Right lung (tissue), 5 donors: ENCODE data around the gene SMAD5. TPM values are rescaled to one million over a fixed set of nuclear protein-coding genes. Genes with fewer than 3 reads are reported as not detected.

Source experiments
- DNase-seq, 2 donors: peaks; one replicate each; pipeline ENCODE4 v3.0.0-alpha.2; 2013
- polyA plus RNA-seq, 5 donors: library from polyadenylated mRNA; unstranded; fragments of 120-200 nt; gene quantifications; one replicate each; pipeline versions ENCODE4 v1.2.1 to v1.2.3, GENCODE V29; 2013; ENCODE audit warnings: inconsistent platforms in 1 of 5, low replicate concordance in 1 of 5; ENCODE audit not compliant: insufficient read length in 5 of 5, insufficient read depth in 1 of 5

The SMAD5 gene
- polyA plus RNA-seq, 5 donors = 50.9 to 84.8 (median 73.4) TPM

DNA sequence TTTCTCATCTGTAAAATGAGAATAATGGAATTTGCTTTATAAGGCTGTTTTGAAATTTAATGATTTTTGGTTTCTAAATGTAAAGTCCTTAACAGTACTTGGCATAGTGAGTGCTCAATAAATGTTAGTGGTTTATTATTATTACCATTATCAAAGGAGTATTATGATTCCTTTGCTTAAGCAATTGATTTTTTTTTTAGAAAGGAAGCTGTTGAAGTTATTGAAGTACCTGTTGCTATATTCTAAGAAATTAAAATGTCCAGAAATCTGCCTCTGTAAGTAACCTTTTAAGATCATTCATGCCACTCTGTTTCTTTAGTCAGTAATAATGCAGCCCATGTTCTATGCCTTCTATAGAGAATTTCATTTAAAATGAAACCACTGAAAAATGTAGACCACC is 15.0 kb downstream of the SMAD5 start:
- DNase-seq = no peak

DNA sequence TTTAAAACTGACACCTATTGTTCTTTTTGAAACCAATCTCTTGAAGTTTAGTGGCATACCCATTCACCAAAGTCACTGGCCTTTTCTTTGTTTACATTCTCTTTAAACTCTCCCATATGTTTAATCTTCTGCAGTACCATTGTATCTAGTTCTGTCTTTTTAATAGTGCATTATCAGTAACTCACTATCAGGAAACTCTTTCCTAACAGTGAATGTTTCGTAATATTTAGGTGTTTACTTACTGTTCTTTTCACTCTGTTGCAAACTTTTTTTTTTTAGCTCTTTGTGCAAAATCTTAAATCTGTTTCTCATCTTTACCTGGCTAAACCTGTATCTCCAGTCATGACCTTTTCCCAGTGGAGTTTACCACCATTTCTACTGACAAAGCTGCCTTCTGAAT is 17.2 kb downstream of the SMAD5 start:
- no peak for DNase-seq

DNA sequence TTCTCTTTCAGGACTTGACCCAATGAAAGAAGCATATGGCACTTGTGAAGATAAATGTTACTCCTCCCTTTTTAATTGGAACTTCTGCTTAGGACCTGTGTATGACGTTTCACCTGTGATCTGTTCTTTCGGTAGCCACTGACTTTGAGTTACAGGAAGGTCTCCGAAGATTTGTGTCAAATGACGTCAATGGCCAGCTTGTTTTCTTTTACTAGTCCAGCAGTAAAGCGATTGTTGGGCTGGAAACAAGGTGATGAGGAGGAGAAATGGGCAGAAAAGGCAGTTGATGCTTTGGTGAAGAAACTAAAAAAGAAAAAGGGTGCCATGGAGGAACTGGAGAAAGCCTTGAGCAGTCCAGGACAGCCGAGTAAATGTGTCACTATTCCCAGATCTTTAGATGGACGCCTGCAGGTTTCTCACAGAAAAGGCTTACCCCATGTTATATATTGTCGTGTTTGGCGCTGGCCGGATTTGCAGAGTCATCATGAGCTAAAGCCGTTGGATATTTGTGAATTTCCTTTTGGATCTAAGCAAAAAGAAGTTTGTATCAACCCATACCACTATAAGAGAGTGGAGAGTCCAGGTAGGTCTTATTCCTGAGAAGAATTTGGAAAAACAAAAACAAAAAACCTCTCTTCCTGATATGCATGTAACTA is 21.1 kb downstream of the SMAD5 start:
- DNase-seq = no peak

DNA sequence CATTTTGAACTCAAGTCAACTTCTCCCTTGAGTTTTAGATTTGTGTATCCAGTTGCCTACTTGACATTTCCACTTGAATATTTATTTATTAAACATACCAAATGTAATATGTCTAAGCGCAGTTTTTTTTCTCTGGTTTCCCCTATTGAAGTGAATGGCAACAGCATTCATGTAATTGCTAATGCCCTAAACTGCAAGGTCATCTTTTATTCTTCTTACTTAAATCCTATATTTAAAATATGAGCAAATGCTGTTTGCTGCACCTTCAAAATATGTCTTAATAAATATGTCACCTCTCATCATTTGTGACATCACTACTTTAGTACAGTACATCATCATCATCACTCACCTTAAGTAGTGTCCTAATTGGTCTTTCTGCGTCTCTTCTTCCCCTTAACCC is 22.4 kb downstream of the SMAD5 start:
- no peak for DNase-seq

DNA sequence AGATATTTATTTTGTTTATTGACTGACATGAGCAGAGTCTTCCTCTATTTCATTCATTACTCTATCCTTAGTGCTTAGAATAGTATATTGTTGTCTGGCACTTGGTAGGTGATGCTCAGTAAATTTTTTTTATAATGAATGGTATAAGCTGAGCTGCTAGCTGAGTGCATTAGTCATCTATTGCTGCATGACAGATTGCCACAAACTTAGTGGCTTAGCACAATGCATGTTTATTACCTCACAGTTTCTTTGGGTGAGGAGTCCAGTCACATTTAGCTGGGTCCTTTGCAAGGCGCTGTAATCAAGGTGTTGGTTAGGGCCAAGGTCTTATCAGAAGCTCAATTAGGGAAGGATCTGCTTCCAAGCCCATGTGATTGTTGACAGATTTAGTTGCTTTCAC is 23.1 kb downstream of the SMAD5 start:
- DNase-seq = no peak

DNA sequence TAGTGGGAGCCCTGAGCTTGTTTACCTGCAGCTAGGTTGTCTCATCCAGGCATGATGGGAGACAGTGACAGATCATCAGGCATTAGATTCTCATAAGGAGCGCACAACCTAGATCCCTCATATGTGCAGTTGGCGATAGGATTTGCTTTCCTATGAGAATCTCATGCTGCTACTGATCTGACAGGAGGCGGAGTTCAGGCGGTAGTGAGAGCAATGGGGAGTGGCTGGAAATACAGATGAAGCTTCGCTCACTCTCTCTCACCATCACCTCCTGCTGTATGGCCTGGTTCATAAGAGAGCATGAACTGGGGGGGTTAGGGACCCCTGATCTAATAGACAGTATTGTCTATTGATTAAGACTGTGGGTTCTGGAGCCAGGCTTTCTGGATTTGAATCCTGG is 24.9 kb downstream of the SMAD5 start:
- no peak for DNase-seq

DNA sequence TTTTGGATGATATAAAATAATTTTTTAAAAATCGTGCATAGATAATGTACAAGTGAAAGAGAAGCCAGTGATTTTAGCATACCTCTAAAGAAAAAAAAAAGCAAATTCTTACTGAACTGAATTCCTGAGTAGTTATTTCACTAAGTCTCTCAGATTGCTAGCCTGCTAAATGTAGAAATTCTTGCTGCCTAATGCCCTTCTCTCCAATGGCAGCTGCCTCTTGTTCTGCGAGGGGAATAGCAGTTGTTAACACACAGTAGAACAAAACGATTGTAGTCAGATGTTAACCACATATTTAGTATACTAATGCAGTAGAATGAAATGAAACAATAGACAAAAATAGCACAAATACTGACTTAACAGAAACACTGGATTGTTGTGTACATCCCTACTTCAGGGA is 26.8 kb downstream of the SMAD5 start:
- DNase-seq = no peak

DNA sequence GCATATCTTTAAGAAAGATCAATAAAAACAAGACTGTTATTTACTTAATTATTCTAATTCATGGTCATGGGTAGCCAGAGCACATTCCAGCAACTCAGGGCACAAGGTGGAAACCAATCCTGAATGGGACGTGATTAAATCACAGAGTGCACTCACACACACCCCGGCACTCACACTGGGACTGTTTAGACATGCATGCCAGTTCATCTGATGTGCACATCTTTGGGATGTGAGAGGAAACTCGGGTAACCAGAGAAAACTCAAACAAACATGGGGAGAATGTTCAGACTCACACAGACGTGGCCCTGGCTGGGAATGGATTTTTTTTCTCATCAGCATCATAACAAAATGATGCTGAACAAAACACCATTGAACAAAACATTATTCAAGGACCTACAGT is 29.4 kb downstream of the SMAD5 start:
- DNase-seq = no peak

DNA sequence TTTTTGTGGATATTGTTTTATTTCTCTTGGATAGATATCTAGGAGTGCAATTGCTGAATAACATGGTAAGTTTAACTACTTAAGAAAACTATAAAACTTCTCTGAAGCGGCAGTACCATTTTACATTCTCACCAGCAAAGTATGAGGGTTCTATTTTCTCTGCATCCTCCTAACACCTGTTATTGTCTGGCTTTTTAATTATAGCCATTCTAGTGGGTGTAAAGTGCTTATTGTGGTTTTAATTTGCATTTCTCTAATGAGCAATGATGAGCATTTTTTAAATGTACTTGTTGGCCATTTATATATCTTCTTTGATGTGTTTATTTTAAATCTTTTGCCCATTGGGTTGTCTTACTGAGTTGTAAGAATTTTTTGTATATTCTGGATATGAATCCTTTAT is 31.6 kb downstream of the SMAD5 start:
- DNase-seq = no peak

DNA sequence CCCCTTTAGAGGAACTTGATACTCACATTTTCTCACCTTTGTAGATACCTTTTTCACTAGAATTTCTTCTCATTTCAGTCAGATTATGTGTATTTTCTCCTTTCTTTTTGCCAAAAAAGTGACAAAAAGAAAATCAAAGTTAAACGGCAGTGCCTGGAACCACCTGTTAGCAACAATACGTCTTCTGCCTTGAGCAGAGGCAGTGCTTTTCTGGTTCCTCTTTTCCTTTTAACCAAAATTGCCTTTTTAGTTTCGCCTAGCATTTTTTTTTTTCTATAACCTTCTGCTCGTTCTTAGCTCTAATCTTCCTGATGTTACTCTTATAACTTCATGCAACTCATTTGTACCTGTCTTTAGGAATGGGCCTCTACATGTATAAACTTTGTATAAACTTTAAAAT is 34.3 kb downstream of the SMAD5 start:
- DNase-seq = no peak

DNA sequence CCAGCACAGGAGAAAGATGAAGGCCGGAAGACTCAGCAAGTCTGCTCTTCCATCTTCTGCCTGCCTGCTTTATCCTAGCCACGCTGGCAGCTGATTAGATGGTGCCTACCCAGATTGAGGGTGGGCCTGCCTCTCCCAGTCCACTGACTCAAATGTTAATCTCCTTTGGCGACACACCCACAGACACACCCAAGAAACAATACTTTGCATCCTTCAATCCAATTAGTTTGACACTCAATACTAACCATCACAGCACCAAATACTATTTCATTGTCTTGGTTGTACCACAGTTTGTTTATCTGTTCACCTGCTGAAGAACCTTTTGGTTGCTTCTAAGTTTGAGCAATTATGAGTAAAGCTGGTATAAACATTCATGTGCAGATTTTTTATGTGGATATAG is 36.6 kb downstream of the SMAD5 start:
- no peak for DNase-seq

DNA sequence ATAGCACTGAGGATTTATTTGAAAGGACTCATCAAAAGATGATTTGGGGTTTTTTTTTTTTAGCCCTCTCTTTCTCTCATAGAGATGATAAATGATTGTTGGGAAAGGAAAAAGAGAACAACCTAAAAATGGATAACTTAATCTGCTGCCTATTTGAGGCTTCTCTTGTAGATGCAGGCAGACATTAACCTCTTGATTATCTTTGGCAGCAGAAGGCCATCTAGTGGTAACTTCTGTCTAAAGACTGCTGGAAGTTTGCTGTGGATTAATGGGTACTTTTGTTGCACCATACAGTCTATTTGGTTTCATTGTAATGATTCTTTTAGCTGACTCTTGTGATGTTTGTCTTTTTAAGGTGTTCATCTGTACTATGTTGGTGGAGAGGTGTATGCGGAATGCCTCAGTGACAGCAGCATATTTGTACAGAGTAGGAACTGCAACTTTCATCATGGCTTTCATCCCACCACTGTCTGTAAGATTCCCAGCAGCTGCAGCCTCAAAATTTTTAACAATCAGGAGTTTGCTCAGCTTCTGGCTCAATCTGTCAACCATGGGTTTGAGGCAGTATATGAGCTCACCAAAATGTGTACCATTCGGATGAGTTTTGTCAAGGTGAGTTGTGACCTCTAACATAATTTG is 41.5 kb downstream of the SMAD5 start:
- peak in 1 of 2 donors; percentile 55 for DNase-seq

DNA sequence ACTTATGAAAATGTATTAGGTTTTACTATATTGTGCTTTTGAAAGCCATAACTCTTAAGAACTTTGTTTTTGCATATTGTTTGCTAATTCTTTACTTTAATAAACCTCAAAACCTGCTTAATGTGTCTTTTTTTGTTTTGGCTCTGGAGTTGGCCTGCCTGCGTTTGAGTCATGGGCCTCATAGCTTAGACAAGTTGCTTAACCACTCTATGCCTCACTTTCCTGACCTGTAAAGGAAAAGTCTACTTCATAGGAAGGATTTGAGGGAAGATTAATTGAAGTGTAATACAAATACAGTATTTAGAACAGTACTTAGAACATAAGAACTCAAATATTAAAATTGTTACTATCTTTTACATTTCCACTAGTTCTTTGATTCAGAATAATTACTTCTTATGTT is 50.0 kb downstream of the SMAD5 start:
- no peak for DNase-seq

DNA sequence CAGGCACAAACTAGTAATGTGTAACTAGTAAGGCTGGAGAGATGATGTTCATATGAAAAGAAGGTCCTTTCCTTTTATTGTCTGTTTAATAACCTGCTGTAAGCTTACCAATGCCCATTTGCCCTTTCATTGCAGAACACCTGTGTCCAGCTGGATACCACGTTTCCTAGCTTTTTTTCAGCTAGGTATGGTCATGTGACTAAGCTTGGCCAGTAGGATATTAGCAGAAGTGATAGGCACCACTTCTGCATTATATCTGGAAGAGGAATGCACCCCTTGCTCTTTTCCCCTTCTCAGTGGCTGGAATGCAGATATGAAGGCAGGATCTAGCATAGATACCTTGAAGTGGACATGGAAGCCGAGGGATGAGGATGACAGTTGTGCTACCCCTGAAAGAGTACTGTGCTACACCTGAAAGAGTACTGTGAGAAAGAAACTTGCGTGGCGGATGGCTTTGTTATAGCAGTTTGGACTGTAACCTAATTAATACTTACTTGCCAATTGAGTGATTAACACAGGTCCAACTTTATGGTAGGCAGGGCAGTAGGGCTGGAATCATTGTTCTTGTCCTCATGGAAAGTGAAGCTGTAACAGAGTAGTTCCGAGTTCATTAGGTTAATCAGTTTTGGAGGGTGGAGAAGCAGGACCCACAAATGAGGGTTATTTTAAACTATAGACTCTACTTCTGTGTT is 53.5 kb downstream of the SMAD5 start:
- no peak for DNase-seq

DNA sequence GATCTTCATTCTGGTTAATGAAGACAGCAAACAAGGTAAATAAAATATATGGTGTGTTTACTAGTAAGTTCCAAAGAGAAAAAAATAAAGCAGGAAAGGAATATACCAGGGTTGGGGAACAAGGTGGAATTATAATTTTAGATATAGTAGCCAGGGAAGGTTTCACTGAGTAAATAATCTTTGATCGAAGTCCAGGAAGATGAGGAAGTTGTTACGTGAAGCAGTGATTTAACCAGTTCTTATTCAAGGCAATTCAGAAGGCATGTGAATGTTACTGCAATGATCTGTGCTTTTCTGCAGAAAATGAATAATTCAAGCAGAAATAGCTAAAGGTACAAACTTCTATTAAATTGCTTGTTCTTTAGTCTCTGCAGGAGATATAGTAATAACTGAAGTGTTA is 54.2 kb downstream of the SMAD5 start:
- no peak for DNase-seq

DNA sequence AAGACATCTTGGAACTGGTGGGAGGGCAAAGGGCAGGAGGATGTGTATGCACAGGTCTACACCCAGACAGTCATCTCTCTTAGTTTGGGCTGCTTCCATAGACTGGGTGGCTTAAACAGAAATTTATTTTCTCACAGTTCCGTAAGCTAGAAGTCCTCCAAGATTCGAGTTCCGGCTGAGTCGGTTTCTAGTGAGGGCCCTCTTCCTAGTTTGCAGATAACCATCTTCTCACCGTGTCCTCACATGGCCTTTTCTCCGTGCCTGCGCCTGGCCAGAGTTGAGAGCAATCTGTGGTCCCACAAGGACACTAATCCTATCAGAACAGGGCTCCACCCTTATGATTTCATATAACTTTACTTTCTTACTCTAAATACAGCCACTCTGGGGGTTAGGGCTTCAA is 56.2 kb downstream of the SMAD5 start:
- no peak for DNase-seq

DNA sequence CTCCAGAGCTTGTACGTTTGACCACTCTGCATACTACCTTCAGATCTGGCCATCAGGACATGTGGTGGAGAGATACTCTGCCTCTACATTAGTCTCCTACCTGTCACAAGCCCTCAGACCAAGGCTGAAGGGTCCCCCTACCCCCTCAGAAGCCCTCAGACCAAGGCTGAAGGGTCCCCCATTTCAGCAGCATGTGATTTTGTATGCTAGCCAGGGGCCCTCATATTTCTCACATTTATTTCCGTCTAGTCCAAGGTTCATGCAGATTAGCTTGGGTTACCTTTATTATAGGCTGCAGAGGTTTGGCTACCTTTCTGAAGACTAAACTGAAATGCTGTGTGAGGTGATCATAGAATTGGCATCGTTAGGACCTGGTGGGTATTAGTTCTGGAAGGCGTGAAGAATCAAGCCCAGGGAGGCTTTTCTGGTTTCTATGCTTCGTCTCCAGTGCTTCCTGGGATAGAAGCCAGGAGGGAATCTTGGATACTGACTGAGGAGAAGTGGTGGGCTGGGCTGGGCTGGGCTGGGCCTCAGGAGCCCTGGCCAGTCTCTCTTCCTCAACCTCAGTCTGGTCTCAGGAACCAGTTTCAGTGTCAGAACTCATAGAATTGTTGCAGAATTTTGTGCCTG is 57.6 kb downstream of the SMAD5 start:
- DNase-seq = no peak

DNA sequence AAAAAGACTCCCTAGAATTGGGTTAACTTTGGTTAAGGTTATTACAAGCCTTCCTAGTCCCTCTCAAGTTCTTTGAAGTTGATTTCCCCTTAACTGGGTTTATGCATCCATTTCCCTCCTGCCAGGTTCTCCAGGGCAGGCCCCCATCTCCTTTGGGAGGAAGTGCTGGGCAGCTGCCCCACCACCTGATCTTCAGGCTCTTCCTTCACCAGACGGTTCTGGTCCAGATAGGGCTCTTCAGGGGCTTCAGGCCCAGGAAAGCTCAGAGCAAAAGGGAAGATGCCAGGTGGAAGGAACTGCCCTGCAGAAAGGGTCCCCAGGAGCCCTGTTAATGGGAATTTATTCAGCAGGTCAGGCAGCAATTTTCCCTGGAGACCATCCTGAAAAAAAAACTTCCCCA is 58.3 kb downstream of the SMAD5 start:
- DNase-seq = no peak

DNA sequence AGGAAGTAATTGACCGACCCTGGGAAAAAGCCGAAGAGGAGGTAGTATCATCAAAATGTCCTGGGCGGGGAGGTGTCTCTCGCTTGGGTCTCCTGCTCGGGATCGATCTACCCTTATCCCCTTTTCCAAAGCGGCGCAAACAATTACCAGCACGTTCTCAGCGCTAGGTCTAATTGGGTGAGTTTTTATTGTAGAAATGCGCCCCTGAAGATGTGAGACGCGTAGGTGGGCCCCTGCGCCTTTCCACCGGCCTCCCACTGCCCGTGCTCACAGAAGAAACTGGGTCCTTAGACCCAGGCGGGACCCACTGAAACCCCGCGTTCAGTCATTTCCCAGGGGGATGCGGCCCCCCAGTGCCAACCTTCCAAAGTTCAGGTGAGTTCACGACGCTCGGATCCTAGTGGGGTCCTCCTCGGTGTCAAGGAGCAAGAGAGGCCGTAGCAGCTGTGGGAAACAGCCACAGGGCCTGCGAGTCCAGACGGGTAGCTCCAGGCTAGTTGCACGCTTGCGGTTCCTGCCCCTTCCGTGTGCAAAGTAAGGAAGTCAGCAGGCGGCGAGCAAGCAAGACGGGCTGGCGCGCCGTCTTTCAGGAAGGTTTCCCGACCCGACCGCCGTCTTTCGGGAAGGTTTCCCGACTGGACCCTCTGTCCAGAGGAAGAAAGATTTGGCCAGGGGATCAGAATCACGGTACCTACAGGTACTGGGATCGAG is 58.8 kb downstream of the SMAD5 start:
- DNase-seq = no peak

DNA sequence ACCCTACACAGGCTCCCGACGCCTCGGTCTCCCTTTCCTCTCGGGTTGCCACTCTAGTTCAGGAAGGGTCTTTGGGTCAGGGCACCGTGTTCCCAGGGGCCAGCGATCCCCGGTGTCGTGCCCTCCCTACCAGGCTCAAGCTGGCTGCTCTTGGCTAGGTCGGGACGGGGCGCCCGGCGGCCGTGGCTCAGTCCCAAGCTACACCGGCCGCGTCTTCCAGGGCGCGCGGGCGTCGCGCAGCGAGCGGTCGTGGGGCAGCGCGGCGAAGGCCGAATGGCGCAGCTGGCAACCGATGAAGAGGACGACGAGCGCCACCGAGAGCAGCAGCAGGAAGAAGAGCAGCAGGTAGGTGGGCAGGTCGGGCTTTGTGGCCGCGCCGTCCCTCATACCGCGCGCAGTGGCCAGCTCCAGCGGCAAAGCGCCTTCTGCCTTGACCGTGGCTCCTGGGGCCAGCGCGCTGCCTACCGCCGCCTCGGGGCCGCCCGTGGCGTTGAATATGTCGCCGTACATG is 59.4 kb downstream of the SMAD5 start:
- DNase-seq = no peak

DNA sequence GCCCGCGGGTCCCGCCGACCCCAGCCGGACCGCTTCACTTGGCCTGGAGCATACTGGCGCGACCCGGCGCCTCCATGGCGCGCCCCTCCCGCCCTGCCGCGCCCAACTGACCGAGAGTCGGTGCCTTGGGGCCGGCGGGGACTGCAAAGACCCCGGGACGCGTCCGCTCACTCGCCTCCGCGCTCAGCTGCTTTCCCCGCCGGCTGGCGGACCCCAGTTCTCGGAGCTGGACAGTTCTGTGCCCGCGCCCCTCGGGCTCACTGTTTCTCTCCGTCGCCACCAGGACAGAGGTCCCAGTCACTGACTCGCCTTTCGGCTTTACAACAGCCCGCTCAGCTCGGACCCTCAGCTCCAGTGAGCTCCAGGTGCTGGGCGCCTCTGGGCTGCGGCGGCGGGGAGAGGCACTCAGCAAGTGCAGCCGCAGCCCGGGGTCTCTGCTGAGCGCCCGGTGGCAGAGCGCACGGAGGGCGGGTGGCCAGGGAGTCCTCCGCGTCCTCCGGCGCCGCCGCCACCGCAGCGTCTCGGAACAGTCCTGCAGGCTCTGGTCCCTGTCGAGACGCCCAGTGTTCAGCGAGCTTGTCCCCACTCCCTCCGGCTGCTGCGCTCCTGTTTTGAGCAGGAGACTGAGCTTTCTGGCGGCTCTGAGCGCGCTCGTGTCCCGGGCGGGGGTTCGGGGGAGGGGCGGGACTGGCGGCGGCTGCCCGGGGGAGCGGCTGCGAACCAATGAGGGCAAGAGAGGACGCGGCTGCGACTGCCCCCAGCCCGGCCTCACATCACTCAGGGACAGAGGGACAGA is 60.1 kb downstream of the SMAD5 start, which contains the start of gene SMIM32:
Gene SMIM32 (minus strand): TSS at position 637 of the 796 bp plus-strand sequence. CDS start 638 bp downstream, outside the sequence.
- no peak for DNase-seq
